ENCODE results near the gene KCTD11. TPM values are rescaled to one million over a fixed set of nuclear protein-coding genes. Genes with fewer than 3 reads are reported as not detected.
A peak's percentile ranks its signal among the peaks of the same experiment; 100 is the strongest.

The KCTD11 gene
- total and polyA plus RNA-seq, 2 of the 13 experiments (the other 11 are each of a cell fraction or from before 2014, with no cell fraction given), result 1.6 to 2.6 TPM

DNA sequence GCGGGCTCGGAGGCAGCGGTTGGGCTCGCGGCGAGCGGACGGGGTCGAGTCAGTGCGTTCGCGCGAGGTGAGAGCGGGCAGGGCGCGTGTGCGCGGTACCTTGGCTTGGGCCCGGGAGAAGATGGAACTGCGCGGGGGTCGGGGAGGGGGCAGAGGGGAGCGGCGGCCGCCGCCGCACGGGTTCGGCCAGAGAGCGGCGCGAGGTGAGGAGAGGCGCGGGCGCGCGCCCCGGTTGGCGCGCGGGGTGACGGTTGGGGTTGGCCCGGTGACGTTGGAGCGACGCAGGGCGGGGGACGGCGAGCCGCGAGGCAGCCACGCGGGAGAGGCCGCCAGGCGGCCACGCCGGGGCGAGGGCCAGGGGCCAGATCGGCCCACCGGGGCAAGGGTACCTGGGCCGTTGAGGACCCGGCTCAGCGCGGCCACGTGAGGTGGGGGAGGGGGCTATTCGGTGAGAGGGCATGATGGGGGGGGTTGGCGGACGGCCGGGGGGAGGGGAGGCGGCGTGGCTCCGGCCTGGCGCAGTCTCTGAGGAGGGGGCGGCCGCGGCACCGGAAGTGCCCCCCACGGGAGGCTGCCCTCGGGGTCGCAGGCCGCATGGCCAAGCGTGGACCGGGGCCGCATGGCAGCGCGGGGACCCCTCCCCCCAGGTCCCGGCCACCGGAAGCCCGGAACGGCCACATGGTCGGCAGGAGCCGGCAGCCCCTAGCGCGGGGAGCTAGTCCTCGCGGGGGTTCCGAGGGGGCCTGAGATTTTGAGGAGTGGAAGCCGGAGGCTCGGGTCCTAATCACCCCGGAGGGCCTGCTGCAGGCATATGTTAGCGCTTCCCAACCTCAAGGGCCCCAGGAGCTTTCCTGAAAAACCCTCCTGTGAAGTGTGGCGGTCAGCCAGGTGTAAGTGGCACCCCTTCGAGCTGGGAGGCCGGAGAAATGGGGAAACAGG is 44.0 kb upstream of the KCTD11 start (continued):
- TF ChIP-seq KAT2B (IDR thresholded peaks at IDR 0.05; ENCODE audit: borderline replicate concordance, low read depth, low read length) (no peak), SIX1 (CRISPR knock-in tag; IDR thresholded peaks at IDR 0.05; ENCODE audit: borderline replicate concordance) (no peak), SRF (IDR thresholded peaks at IDR 0.05; ENCODE audit: low read depth, low read length) (no peak), ZNF225 (CRISPR knock-in tag; IDR thresholded peaks at IDR 0.05) (no peak), CENPT (CRISPR knock-in tag; IDR thresholded peaks at IDR 0.05; ENCODE audit: low read depth) (peak; percentile 93), ZSCAN21 (CRISPR knock-in tag; IDR thresholded peaks at IDR 0.05; ENCODE audit: borderline replicate concordance) (0 out of 2 replicates have a peak, but pooled peaks have one; percentile 52), ARNT2 (CRISPR knock-in tag; IDR thresholded peaks at IDR 0.05; ENCODE audit: low read depth) (peak; percentile 25; the same call in 1 of the 2 replicates), ZNF550 (CRISPR knock-in tag; IDR thresholded peaks at IDR 0.05; ENCODE audit: borderline replicate concordance) (no peak), ELF1 (CRISPR knock-in tag; IDR thresholded peaks at IDR 0.05) (0 out of 2 replicates have a peak, but pooled peaks have one; percentile 27), ZSCAN9 (CRISPR knock-in tag; IDR thresholded peaks at IDR 0.05; ENCODE audit: borderline replicate concordance) (0 out of 2 replicates have a peak, but pooled peaks have one; percentile 24), SOX13 (IDR thresholded peaks at IDR 0.05) (no peak), SOX13 (CRISPR knock-in tag; conservative IDR thresholded peaks at IDR 0.05 in 1 of 2, IDR thresholded peaks at IDR 0.05 in 1 of 2) (0 out of 4 replicates have a peak, but pooled peaks of 1 of the 2 experiments have one; percentile 8), ZEB1 (IDR thresholded peaks at IDR 0.05; ENCODE audit: insufficient replicate concordance, low read depth) (peak; percentile 17), GTF3A (CRISPR knock-in tag; conservative IDR thresholded peaks at IDR 0.05) (no peak), ZNF768 (CRISPR knock-in tag; IDR thresholded peaks at IDR 0.05) (peak; percentile 47; the same call in 1 of the 2 replicates), AGO1 (IDR thresholded peaks at IDR 0.05; ENCODE audit: low read depth, low read length, poor library complexity, severe bottlenecking) (peak; percentile 89), SP2 (CRISPR knock-in tag; IDR thresholded peaks at IDR 0.05) (no peak; the same call in 1 of the 2 replicates), GTF2F1 (IDR thresholded peaks at IDR 0.05; ENCODE audit: low read length) (no peak)
- TF ChIP-seq, protein P1, sequence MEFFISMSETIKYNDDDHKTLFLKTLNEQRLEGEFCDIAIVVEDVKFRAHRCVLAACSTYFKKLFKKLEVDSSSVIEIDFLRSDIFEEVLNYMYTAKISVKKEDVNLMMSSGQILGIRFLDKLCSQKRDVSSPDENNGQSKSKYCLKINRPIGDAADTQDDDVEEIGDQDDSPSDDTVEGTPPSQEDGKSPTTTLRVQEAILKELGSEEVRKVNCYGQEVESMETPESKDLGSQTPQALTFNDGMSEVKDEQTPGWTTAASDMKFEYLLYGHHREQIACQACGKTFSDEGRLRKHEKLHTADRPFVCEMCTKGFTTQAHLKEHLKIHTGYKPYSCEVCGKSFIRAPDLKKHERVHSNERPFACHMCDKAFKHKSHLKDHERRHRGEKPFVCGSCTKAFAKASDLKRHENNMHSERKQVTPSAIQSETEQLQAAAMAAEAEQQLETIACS (CRISPR knock-in tag; IDR thresholded peaks at IDR 0.05), result peak; percentile 72
- TF ChIP-seq, protein P2, sequence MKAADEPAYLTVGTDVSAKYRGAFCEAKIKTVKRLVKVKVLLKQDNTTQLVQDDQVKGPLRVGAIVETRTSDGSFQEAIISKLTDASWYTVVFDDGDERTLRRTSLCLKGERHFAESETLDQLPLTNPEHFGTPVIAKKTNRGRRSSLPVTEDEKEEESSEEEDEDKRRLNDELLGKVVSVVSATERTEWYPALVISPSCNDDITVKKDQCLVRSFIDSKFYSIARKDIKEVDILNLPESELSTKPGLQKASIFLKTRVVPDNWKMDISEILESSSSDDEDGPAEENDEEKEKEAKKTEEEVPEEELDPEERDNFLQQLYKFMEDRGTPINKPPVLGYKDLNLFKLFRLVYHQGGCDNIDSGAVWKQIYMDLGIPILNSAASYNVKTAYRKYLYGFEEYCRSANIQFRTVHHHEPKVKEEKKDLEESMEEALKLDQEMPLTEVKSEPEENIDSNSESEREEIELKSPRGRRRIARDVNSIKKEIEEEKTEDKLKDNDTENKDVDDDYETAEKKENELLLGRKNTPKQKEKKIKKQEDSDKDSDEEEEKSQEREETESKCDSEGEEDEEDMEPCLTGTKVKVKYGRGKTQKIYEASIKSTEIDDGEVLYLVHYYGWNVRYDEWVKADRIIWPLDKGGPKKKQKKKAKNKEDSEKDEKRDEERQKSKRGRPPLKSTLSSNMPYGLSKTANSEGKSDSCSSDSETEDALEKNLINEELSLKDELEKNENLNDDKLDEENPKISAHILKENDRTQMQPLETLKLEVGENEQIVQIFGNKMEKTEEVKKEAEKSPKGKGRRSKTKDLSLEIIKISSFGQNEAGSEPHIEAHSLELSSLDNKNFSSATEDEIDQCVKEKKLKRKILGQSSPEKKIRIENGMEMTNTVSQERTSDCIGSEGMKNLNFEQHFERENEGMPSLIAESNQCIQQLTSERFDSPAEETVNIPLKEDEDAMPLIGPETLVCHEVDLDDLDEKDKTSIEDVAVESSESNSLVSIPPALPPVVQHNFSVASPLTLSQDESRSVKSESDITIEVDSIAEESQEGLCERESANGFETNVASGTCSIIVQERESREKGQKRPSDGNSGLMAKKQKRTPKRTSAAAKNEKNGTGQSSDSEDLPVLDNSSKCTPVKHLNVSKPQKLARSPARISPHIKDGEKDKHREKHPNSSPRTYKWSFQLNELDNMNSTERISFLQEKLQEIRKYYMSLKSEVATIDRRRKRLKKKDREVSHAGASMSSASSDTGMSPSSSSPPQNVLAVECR (CRISPR knock-in tag; IDR thresholded peaks at IDR 0.05; ENCODE audit: borderline replicate concordance), result peak; percentile 70
- TF ChIP-seq, protein P3, sequence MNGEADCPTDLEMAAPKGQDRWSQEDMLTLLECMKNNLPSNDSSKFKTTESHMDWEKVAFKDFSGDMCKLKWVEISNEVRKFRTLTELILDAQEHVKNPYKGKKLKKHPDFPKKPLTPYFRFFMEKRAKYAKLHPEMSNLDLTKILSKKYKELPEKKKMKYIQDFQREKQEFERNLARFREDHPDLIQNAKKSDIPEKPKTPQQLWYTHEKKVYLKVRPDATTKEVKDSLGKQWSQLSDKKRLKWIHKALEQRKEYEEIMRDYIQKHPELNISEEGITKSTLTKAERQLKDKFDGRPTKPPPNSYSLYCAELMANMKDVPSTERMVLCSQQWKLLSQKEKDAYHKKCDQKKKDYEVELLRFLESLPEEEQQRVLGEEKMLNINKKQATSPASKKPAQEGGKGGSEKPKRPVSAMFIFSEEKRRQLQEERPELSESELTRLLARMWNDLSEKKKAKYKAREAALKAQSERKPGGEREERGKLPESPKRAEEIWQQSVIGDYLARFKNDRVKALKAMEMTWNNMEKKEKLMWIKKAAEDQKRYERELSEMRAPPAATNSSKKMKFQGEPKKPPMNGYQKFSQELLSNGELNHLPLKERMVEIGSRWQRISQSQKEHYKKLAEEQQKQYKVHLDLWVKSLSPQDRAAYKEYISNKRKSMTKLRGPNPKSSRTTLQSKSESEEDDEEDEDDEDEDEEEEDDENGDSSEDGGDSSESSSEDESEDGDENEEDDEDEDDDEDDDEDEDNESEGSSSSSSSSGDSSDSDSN (CRISPR knock-in tag; IDR thresholded peaks at IDR 0.05), result peak; percentile 28; the same call in 1 of the 2 replicates
